Neural crest cell (in vitro differentiated cells): Measurements from ENCODE around the gene ZNF362. TPM values are rescaled to one million over a fixed set of nuclear protein-coding genes. Genes with fewer than 3 reads are reported as not detected.

ENCODE experiments used
- DNase-seq: peaks from one replicate; pipeline ENCODE4 v3.0.0; 2021; ENCODE audit warnings: low read depth, mixed read lengths, low spot score
- H3K27ac Mint-ChIP-seq: one replicate; pipeline ENCODE4 v1.8.0; 2021; ENCODE audit warnings: mild to moderate bottlenecking, mixed read lengths; ENCODE audit not compliant: unreplicated experiment
- H3K27me3 Mint-ChIP-seq: 2 replicates; pipeline ENCODE4 v1.8.0; 2021; ENCODE audit warnings: low read depth, mild to moderate bottlenecking, mixed read lengths
- H3K36me3 Mint-ChIP-seq: 2 replicates; pipeline ENCODE4 v1.8.0; 2021; ENCODE audit warnings: low read depth, mild to moderate bottlenecking, mixed read lengths
- H3K4me1 Mint-ChIP-seq: 2 replicates; pipeline ENCODE4 v1.8.0; 2021; ENCODE audit warnings: mixed read lengths
- H3K4me3 Mint-ChIP-seq: one replicate; pipeline ENCODE4 v1.8.0; 2021; ENCODE audit warnings: mild to moderate bottlenecking, mixed read lengths
- H3K9me3 Mint-ChIP-seq: 2 replicates; pipeline ENCODE4 v1.8.0; 2021; ENCODE audit warnings: mixed read lengths
- CTCF ChIP-seq: fragments of 200-600 bp; sonication (generic); conservative IDR thresholded peaks from 2 replicates; pipeline ENCODE4 v1.5.0; 2021; ENCODE audit warnings: antibody characterized with exemption, mild to moderate bottlenecking
- total RNA-seq: library from RNA; stranded (reverse); gene quantifications from 2 replicates; pipeline ENCODE4 v1.2.1, GENCODE V29; 2021

Gene ZNF362
- total RNA-seq, 1 donor from 2014 or later: 56.3 TPM

DNA sequence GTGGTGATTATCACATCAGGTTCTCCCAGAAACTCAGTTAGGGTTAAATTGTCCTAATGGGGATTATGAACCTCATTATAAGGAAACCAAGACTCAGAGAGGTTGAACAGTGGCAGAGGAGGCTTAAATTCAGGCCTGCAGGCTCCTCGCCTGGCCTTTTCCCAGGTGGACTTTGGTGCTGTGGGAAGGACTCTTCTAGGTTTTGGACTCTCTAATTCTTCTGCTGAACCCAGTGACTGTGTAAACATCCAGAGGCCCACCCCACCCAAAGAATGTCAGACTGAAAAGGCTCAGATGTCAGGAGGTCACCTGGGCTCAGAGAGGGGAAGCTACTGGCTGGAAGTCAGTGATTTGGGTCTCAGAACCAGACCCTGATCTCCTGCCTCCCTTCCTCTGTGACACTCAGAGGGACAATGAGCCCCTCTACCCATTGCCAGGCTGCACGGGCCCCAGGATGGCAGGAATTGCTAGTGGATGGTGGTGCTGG lies 2.5 kb downstream of the ZNF362 start:
- Mint-ChIP-seq H3K4me3 (peak overlapping the region; percentile 99), H3K36me3 (no peaks in the 10 kb centered on the region), H3K27ac (no peak overlapping the region), H3K27me3 (no peaks in the 10 kb centered on the region), H3K9me3 (no peaks in the 10 kb centered on the region), H3K4me1 (peaks cover 45% of the 10 kb centered on the region)
- DNase-seq: no peak
- TF ChIP-seq CTCF: no peak

DNA sequence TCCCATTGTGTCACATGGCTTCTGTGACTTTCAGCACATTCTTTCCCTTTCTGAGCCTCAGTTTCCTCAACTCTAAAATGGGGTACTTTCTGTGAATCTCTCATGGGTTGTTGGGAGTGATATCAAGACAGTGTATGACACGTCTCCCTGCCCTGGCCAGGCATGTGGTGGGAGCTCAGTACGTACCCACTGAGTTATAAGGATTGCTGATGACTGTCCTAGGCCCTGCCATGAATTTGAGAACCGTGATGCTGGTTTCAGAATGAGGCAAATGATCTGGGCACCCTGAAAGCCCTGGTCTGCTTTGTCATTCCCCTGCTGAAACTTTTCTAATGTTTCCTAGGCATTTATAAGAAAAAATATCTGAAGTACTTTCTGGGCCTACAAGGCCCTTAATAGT lies 3.6 kb downstream of the ZNF362 start:
- no peak for TF ChIP-seq CTCF
- no peak for DNase-seq
- H3K27ac Mint-ChIP-seq: no peak overlapping the region
- H3K36me3 Mint-ChIP-seq: no peaks in the 10 kb centered on the region
- peaks cover 45% of the 10 kb centered on the region for H3K4me1 Mint-ChIP-seq
- no peaks in the 10 kb centered on the region for H3K27me3 Mint-ChIP-seq
- peak overlapping the region; percentile 72 for H3K4me3 Mint-ChIP-seq
- no peaks in the 10 kb centered on the region for H3K9me3 Mint-ChIP-seq

GRCh38 chr1:33260439-33260838 lies 4.1 kb downstream of the ZNF362 start:
- H3K27ac Mint-ChIP-seq: peak overlapping the region; percentile 19
- no peak for DNase-seq
- H3K4me1 Mint-ChIP-seq: peaks cover 45% of the 10 kb centered on the region
- no peaks in the 10 kb centered on the region for H3K27me3 Mint-ChIP-seq
- peak overlapping the region; percentile 72 for H3K4me3 Mint-ChIP-seq
- no peaks in the 10 kb centered on the region for H3K9me3 Mint-ChIP-seq
- no peak for TF ChIP-seq CTCF
- H3K36me3 Mint-ChIP-seq: no peaks in the 10 kb centered on the region

DNA sequence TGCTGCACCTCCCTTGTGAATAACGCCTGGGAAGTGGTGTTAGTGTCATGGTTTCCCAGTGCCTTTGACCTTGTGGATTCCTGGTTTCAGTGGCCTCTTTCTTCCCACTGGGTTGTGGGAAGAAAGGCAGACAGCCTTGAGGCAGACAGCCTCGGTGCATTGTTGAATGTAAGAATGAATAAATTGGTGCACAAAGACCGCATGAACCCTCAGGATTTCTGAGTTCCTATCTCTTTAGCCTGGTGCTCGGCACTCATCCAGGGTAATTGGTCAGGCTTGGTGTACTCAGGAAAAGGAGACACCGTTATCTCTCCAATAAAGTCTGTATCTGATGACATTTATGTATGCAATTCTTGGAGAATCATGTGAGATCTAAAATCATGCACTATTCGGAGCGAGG lies 5.1 kb downstream of the ZNF362 start:
- H3K27ac Mint-ChIP-seq: no peak overlapping the region

DNA sequence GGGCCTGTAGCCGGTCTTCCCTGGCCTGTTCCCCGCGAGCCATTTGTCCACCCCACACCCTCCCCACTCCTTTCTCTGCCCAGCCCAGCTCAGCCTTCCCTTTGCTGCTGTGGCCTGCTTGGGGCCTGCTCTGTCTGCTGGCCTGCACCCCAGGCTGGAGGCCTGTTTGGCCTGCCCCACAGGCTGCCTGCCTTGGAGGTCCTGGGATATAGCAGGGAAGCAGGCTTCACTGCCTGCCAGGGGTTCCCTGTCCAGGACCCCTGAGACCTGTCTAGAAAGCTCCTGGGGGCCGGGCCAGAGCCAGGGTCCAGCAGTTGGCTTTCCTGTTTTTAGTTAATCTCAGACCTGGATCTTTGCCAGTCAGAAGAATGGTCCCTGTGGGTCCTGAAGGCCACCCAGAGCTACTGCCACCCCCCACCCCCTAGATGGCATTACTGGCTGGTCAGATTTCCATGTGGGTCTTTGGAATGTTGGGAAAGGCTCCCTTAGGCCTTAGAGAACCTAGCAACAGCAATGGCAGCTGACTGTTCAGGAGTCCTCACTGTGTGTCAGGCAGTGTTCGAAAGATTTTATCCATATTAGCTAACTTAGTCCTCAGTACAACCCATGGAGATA lies 7.7 kb downstream of the ZNF362 start:
- no peaks in the 10 kb centered on the region for H3K9me3 Mint-ChIP-seq
- no peaks in the 10 kb centered on the region for H3K27me3 Mint-ChIP-seq
- no peaks in the 10 kb centered on the region for H3K36me3 Mint-ChIP-seq
- H3K4me1 Mint-ChIP-seq: peaks cover 46% of the 10 kb centered on the region
- no peak for TF ChIP-seq CTCF
- H3K4me3 Mint-ChIP-seq: peak overlapping the region; percentile 31
- peak overlapping the region; percentile 90 for H3K27ac Mint-ChIP-seq
- DNase-seq: no peak

More for the DNA sequence above, 5.1 kb downstream of the ZNF362 start:
- no peaks in the 10 kb centered on the region for H3K9me3 Mint-ChIP-seq
- no peak for TF ChIP-seq CTCF
- H3K4me3 Mint-ChIP-seq: peak overlapping the region; percentile 65
- H3K27me3 Mint-ChIP-seq: no peaks in the 10 kb centered on the region
- H3K4me1 Mint-ChIP-seq: peaks cover 45% of the 10 kb centered on the region
- H3K36me3 Mint-ChIP-seq: no peaks in the 10 kb centered on the region
- DNase-seq: no peak
